Neuronal stem cell (in vitro differentiated cells): Measurements from ENCODE around the gene PPP2CA.
"Not testable (repeated sequence)": the region's sequence is repeated elsewhere in the genome, so short reads cannot be mapped to it uniquely, and the experiment has no call there.

Experiments
- DNase-seq: peaks from one replicate; pipeline ENCODE4 v3.0.0-alpha.2; 2013; ENCODE audit warnings: low spot score
- H2AFZ ChIP-seq: one replicate; pipeline ENCODE4 v1.6.1; 2013; ENCODE audit warnings: mild to moderate bottlenecking, low read length, inconsistent platforms
- H2AK5ac ChIP-seq: 2 replicates; pipeline ENCODE4 v1.6.1; 2013; ENCODE audit warnings: low read depth, mild to moderate bottlenecking, inconsistent platforms, low read length, moderate library complexity, mixed read lengths
- H2BK120ac ChIP-seq: 2 replicates; pipeline ENCODE4 v1.6.1; 2013; ENCODE audit warnings: low read depth, mild to moderate bottlenecking, inconsistent platforms, low read length, moderate library complexity, mixed read lengths
- H2BK12ac ChIP-seq: one replicate; pipeline ENCODE4 v1.6.1; 2013; ENCODE audit warnings: low read length, inconsistent platforms
- H2BK15ac ChIP-seq: 2 replicates; pipeline ENCODE4 v1.6.1; 2013; ENCODE audit warnings: mild to moderate bottlenecking, low read length, inconsistent platforms, mixed read lengths
- H2BK5ac ChIP-seq: one replicate; pipeline ENCODE4 v1.6.1; 2013; ENCODE audit warnings: inconsistent platforms, mild to moderate bottlenecking, low read length, moderate library complexity
- H3K14ac ChIP-seq: one replicate; pipeline ENCODE4 v1.6.1; 2013; ENCODE audit warnings: low read length, inconsistent platforms
- H3K18ac ChIP-seq: 2 replicates; pipeline ENCODE4 v1.6.1; 2013; ENCODE audit warnings: low read length, inconsistent platforms
- H3K23ac ChIP-seq: 2 replicates; pipeline ENCODE4 v1.6.1; 2013; ENCODE audit warnings: low read depth, mild to moderate bottlenecking, mixed read lengths, low read length, inconsistent platforms; ENCODE audit not compliant: poor library complexity
- H3K27ac ChIP-seq: replicated peaks from 3 replicates; pipeline ENCODE4 v1.5.1; 2013; ENCODE audit warnings: low read length, inconsistent platforms
- H3K27me3 ChIP-seq, 3 experiments: 2 replicates each; pipeline ENCODE4 v1.6.1; 2013; ENCODE audit warnings: low read length in 3 of 3, mild to moderate bottlenecking in 2 of 3, inconsistent platforms in 1 of 3, low read depth in 1 of 3, mixed read lengths in 1 of 3, moderate library complexity in 1 of 3; ENCODE audit not compliant: control insufficient read depth in 3 of 3, insufficient read depth in 3 of 3
- H3K36me3 ChIP-seq, 2 donors: replicated peaks in 1 of 2; 2 replicates each; pipeline ENCODE4 v1.6.1; 2013; ENCODE audit warnings: low read length in 2 of 2; ENCODE audit not compliant: control insufficient read depth in 2 of 2, insufficient read depth in 2 of 2
- H3K4ac ChIP-seq: 2 replicates; pipeline ENCODE4 v1.6.1; 2013; ENCODE audit warnings: inconsistent platforms, mild to moderate bottlenecking, low read length, moderate library complexity
- H3K4me1 ChIP-seq, 2 donors: 1 replicate in 1 of 2; 2 replicates in 1 of 2; pipeline ENCODE4 v1.6.1; 2013; ENCODE audit warnings: low read length in 2 of 2, low read depth in 1 of 2; ENCODE audit not compliant: control insufficient read depth in 2 of 2, insufficient read depth in 1 of 2
- H3K4me2 ChIP-seq: one replicate; pipeline ENCODE4 v1.6.1; 2013; ENCODE audit warnings: mild to moderate bottlenecking, low read length, inconsistent platforms; ENCODE audit not compliant: insufficient read depth, poor library complexity, severe bottlenecking
- H3K4me3 ChIP-seq, 2 donors: 2 replicates each; pipeline ENCODE4 v1.5.1; 2013; ENCODE audit warnings: low read length in 2 of 2, mild to moderate bottlenecking in 2 of 2, inconsistent platforms in 1 of 2, moderate library complexity in 1 of 2
- H3K79me1 ChIP-seq: one replicate; pipeline ENCODE4 v1.6.1; 2013; ENCODE audit warnings: low read depth, mild to moderate bottlenecking, inconsistent platforms, low read length, moderate library complexity
- H3K9ac ChIP-seq: one replicate; pipeline ENCODE4 v1.6.1; 2013; ENCODE audit warnings: mild to moderate bottlenecking, low read depth, low read length, inconsistent platforms; ENCODE audit not compliant: poor library complexity
- H3K9me3 ChIP-seq, 2 donors: replicated peaks in 1 of 2; 2 replicates each; pipeline versions ENCODE3 to v1.6.1; 2013; ENCODE audit warnings: low read length in 2 of 2, mild to moderate bottlenecking in 2 of 2, inconsistent platforms in 1 of 2, low read depth in 1 of 2, mixed read lengths in 1 of 2, moderate library complexity in 1 of 2; ENCODE audit not compliant: control insufficient read depth in 2 of 2, insufficient read depth in 1 of 2
- H4K8ac ChIP-seq: one replicate; pipeline ENCODE4 v1.6.1; 2013; ENCODE audit warnings: low read depth, mild to moderate bottlenecking, inconsistent platforms, low read length, moderate library complexity
- H4K91ac ChIP-seq: one replicate; pipeline ENCODE4 v1.6.1; 2013; ENCODE audit warnings: low read length, low read depth, mild to moderate bottlenecking, inconsistent platforms; ENCODE audit not compliant: poor library complexity
- WGBS, 2 donors: extraction: QIAGEN DNeasy Blood & Tissue Kit; methylation state at CpG; one replicate each; pipeline ENCODE4 v1.1.7; 2013; ENCODE audit warnings: missing lambda C conversion rate in 2 of 2, mixed read lengths in 1 of 2; ENCODE audit not compliant: insufficient read length in 2 of 2, insufficient replicate concordance in 1 of 2; ENCODE audit errors: extremely low coverage in 2 of 2; 5-methylcytosine and 5-hydroxymethylcytosine counted together

PPP2CA gene

DNA sequence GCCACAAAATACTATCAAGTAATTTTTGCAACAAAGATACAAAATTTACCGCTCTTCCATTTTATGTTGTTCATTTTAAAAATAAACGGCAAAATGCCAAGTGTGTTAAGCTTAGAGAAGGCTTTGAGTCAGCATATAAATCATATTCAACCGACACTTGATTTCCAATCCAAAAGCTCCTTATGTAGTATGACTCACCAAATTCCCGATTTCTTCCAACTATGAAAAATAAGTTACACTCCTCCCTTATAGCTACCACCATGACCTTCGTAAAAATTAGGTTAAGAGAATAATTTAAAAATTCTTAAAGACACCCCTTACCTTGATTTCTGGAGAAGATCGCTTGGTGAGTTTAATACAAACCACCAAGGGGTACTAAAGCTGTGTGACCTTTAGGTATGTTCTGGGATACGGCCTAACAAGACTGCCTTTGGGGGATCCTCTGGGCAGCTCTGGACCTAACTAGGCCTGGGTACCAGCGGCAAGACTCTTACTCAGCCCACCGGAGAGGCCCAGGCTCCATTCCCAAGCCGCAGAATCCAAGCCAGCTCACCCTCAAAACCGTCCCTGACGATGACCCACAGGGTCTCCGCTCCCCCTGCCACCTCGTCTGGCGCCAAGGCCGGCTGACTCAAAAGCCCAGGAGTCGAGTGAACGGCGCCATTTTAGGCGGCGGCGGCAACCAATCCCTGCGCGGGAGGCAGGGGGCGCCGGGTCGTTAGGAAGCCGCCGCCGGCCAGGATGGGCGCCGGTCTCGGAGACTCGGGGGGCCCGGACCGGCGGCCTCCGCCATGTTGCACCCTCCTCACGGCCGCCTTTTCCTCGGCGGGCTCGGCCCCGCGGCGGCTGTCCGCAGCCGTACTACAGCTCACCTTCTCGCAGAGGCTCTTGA is 739 bp downstream of the PPP2CA start:
- H3K36me3 ChIP-seq: peaks cover 0 to 46% of the 10 kb centered on the region in 2 donors
- peaks cover 4% of the 10 kb centered on the region for H3K79me1 ChIP-seq
- H3K9ac ChIP-seq: peak overlapping the region; percentile 100
- peak overlapping the region; percentile 99 for H2BK15ac ChIP-seq
- H3K4me1 ChIP-seq: peaks cover 6 to 9% of the 10 kb centered on the region in 2 donors
- peak overlapping the region; percentile 96 for H2AFZ ChIP-seq
- peak overlapping the region; percentile 100 for H3K4ac ChIP-seq
- H3K9me3 ChIP-seq: no peaks in the 10 kb centered on the region
- H3K27ac ChIP-seq: peak overlapping the region; percentile 95
- H3K27me3 ChIP-seq: no peaks in the 10 kb centered on the region
- H2BK5ac ChIP-seq: peak overlapping the region; percentile 100
- WGBS, 2 donors: no CpG with 5 or more reads among the region's 49 CpGs
- peak overlapping the region; percentile 99 for H3K23ac ChIP-seq
- H2AK5ac ChIP-seq: peak overlapping the region; percentile 95
- peak overlapping the region; percentile 49 for H3K4me2 ChIP-seq
- peak overlapping the region; percentile 95 for H2BK120ac ChIP-seq
- peak; percentile 79 for DNase-seq
- H3K18ac ChIP-seq: peak overlapping the region; percentile 100
- peak overlapping the region; percentile 95 for H4K91ac ChIP-seq
- peak overlapping the region; percentile 98 to 99 for H3K4me3 ChIP-seq
- peak overlapping the region; percentile 100 for H3K14ac ChIP-seq
- no peak overlapping the region for H4K8ac ChIP-seq
- H2BK12ac ChIP-seq: peak overlapping the region; percentile 97

DNA sequence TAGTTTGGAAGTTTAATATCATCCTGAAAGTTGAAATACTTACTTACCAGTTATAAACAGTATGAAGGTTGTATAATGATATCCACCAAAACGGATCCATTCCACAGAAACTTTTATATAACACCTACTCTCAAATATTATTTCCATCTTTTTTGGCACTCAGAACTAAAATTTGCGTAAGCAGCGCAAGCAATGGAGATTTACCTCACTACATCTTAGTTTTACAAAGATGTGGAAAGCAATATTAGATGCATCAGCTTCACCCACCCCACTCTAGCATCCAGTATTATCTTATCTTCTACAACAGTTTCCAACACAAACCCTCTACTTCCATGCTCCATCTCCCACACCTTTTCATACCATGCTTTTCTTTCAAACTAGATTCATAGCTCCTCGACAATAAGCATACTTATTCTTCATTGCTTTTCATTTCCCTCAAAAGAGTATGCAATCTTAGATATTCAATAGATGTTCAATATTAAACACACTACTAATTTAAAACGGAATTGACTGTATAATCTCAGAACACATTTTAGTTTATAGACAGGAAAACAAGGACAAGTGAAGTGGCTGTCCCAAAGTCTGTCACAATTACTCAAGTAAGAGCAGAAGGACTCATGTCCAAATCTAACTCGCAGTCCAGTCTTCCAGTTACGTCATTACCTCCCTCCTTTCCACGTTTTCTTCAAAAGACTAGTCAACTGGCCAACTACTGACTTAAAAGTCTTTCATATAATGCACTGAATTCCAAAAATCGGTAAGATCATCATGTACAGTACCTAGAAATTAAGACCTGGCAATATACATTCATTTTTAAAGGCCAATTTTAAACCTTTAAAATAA is 2.2 kb downstream of the PPP2CA start:
- H3K4ac ChIP-seq: no peak overlapping the region
- H3K27me3 ChIP-seq: no peaks in the 10 kb centered on the region
- peaks cover 0 to 58% of the 10 kb centered on the region in 2 donors for H3K36me3 ChIP-seq
- no peaks in the 10 kb centered on the region for H3K9me3 ChIP-seq
- peak overlapping the region in 1 of 2 donors; percentile 99 for H3K4me3 ChIP-seq
- no peak for DNase-seq
- H2AK5ac ChIP-seq: no peak overlapping the region
- WGBS, 2 donors: no CpG with 5 or more reads among the region's 9 CpGs
- H3K4me2 ChIP-seq: no peak overlapping the region
- H3K18ac ChIP-seq: no peak overlapping the region
- no peak overlapping the region for H3K14ac ChIP-seq
- no peak overlapping the region for H2BK12ac ChIP-seq
- no peak overlapping the region for H2AFZ ChIP-seq
- H4K91ac ChIP-seq: no peak overlapping the region
- H4K8ac ChIP-seq: no peak overlapping the region
- no peak overlapping the region for H2BK5ac ChIP-seq
- H2BK120ac ChIP-seq: no peak overlapping the region
- no peak overlapping the region for H3K27ac ChIP-seq
- H3K9ac ChIP-seq: no peak overlapping the region
- no peak overlapping the region for H3K23ac ChIP-seq
- peaks cover 8 to 9% of the 10 kb centered on the region in 2 donors for H3K4me1 ChIP-seq
- H2BK15ac ChIP-seq: no peak overlapping the region
- peaks cover 6% of the 10 kb centered on the region for H3K79me1 ChIP-seq

- H4K8ac ChIP-seq, H3K4me2 ChIP-seq, H3K4me1 ChIP-seq, H3K9me3 ChIP-seq, H2BK120ac ChIP-seq, DNase-seq, H3K14ac ChIP-seq, H3K9ac ChIP-seq, H3K18ac ChIP-seq, H2AFZ ChIP-seq, H3K27ac ChIP-seq, H3K4me3 ChIP-seq, H3K79me1 ChIP-seq, H2BK12ac ChIP-seq, H2BK15ac ChIP-seq, H4K91ac ChIP-seq, H3K4ac ChIP-seq, H2BK5ac ChIP-seq, H2AK5ac ChIP-seq, H3K23ac ChIP-seq, H3K27me3 ChIP-seq: not testable (repeated sequence)
- H3K36me3 ChIP-seq: peaks cover 0 to 76% of the 10 kb centered on the region in 2 donors
- WGBS, 2 donors: no CpG with 5 or more reads among the region's 5 CpGs
These were observed 4.2 kb downstream of the PPP2CA start for GRCh38 chr5:134221690-134222089.

DNA sequence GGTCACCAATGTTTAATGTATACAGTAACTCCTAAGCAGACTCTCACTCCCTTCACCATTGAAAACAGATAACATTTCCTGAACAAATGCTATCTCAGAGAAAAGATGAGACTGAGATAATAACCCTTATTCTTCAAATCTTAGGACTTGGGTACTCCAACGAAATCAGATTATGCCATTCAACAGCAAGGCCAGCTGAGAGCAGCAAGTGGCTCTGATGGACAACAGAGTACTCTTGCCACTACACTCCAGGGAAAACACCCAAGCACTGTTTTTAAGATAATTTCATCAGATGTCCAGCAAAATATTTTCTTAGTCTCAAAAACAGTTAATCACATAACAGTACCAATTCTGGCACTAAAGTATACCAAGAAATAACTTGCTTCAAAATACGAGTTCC is 10.1 kb downstream of the PPP2CA start:
- peaks cover 2 to 70% of the 10 kb centered on the region in 2 donors for H3K36me3 ChIP-seq

More for the DNA sequence above, 10.1 kb downstream of the PPP2CA start:
- no peak overlapping the region for H4K8ac ChIP-seq
- no CpG with 5 or more reads among the region's 2 CpGs for WGBS, 2 donors
- H3K4me1 ChIP-seq: peaks cover 0 to 2% of the 10 kb centered on the region in 2 donors
- no peak overlapping the region for H2AK5ac ChIP-seq
- H3K23ac ChIP-seq: no peak overlapping the region
- no peak overlapping the region for H2AFZ ChIP-seq
- H3K9me3 ChIP-seq: peaks cover 2 to 40% of the 10 kb centered on the region in 2 donors
- H3K4me3 ChIP-seq: no peak overlapping the region
- no peak overlapping the region for H4K91ac ChIP-seq
- H2BK120ac ChIP-seq: no peak overlapping the region
- H2BK12ac ChIP-seq: no peak overlapping the region
- H3K27me3 ChIP-seq: peaks cover 0 to 2% (median 0%) of the 10 kb centered on the region in 3 experiments
- no peak overlapping the region for H3K18ac ChIP-seq
- H3K79me1 ChIP-seq: peaks cover 5% of the 10 kb centered on the region
- H2BK5ac ChIP-seq: no peak overlapping the region
- no peak overlapping the region for H3K4ac ChIP-seq
- no peak for DNase-seq
- no peak overlapping the region for H3K27ac ChIP-seq
- H3K9ac ChIP-seq: no peak overlapping the region
- H3K4me2 ChIP-seq: no peak overlapping the region
- no peak overlapping the region for H3K14ac ChIP-seq
- no peak overlapping the region for H2BK15ac ChIP-seq
